Thyroid gland (tissue), 4 donors: ENCODE measurements around the gene GLYAT.

Experiments used
- CTCF ChIP-seq, 6 experiments: fragments of 200-600 bp in 3 of 6; fragments of 450-650 bp in 3 of 6; sonication (generic) in 3 of 6; IDR thresholded peaks; one replicate each; pipeline ENCODE4 v1.5.1; 2016 to 2019; ENCODE audit warnings: antibody characterized with exemption in 6 of 6, mild to moderate bottlenecking in 2 of 6, inconsistent platforms in 1 of 6, moderate library complexity in 1 of 6
- POLR2A ChIP-seq, 2 donors: fragments of 450-650 bp; IDR thresholded peaks; one replicate each; pipeline ENCODE4 v1.6.1; 2017; ENCODE audit warnings: antibody characterized with exemption in 2 of 2, mild to moderate bottlenecking in 2 of 2, moderate library complexity in 1 of 2

GRCh38 chr11:58742140-58742539 lies 10.4 kb upstream of the GLYAT start:
- TF ChIP-seq CTCF (IDR thresholded peaks at IDR 0.05) = no peak
- TF ChIP-seq POLR2A (IDR thresholded peaks at IDR 0.05) = no peak
